GM23338 (cell line): Measurements from ENCODE around the gene CITED4. TPM values are rescaled to one million over a fixed set of nuclear protein-coding genes. Genes with fewer than 3 reads are reported as not detected.

Experiments used
- ATAC-seq: fragments of 200-7000 bp; cut with Tn5 transposase; 3 replicates; pipeline ENCODE4 v1.9.1; 2020
- DNase-seq: peaks from one replicate; pipeline ENCODE4 v3.0.0-alpha.2; 2015; ENCODE audit warnings: low spot score
- H2AFZ ChIP-seq: fragments of 200-600 bp; sonication (generic); 2 replicates; pipeline ENCODE4 v1.8.0; 2016; ENCODE audit warnings: antibody characterized with exemption, mild to moderate bottlenecking, moderate library complexity
- H3F3A ChIP-seq: fragments of 200-600 bp; sonication (generic); replicated peaks from 2 replicates; pipeline ENCODE4 v1.8.0; 2017; ENCODE audit warnings: antibody characterized with exemption, mixed run types, low read depth
- H3K27ac ChIP-seq: fragments of 200-600 bp; sonication (generic); 2 replicates; pipeline ENCODE4 v1.6.1; 2016; ENCODE audit warnings: low read depth
- H3K27me3 ChIP-seq: fragments of 200-600 bp; sonication (generic); 2 replicates; pipeline ENCODE4 v1.8.0; 2016; ENCODE audit warnings: mild to moderate bottlenecking, mixed run types, moderate library complexity; ENCODE audit not compliant: insufficient read depth
- H3K36me3 ChIP-seq: fragments of 200-600 bp; sonication (generic); 2 replicates; pipeline ENCODE4 v1.8.0; 2016; ENCODE audit warnings: mild to moderate bottlenecking; ENCODE audit not compliant: insufficient read depth
- H3K4me1 ChIP-seq: fragments of 200-600 bp; sonication (generic); 2 replicates; pipeline ENCODE4 v1.8.0; 2016; ENCODE audit warnings: mild to moderate bottlenecking, moderate library complexity; ENCODE audit not compliant: insufficient read depth
- H3K4me2 ChIP-seq: fragments of 200-600 bp; sonication (generic); 2 replicates; pipeline ENCODE4 v1.7.1; 2017; ENCODE audit warnings: mixed run types
- H3K4me3 ChIP-seq: fragments of 200-600 bp; sonication (generic); 2 replicates; pipeline ENCODE4 v1.6.1; 2016; ENCODE audit warnings: mixed run types
- H3K79me2 ChIP-seq: fragments of 200-600 bp; sonication (generic); replicated peaks from 2 replicates; pipeline ENCODE4 v1.8.0; 2017; ENCODE audit warnings: mild to moderate bottlenecking; ENCODE audit not compliant: insufficient read depth
- H3K9me2 ChIP-seq: fragments of 200-600 bp; sonication (generic); 2 replicates; pipeline ENCODE4 v1.8.0; 2017; ENCODE audit not compliant: insufficient read depth
- H4K20me1 ChIP-seq: fragments of 200-600 bp; sonication (generic); replicated peaks from 2 replicates; pipeline ENCODE4 v1.8.0; 2017; ENCODE audit warnings: mild to moderate bottlenecking; ENCODE audit not compliant: insufficient read depth
- H3K27ac Mint-ChIP-seq: 2 replicates; pipeline ENCODE4 v1.8.0; 2020; ENCODE audit warnings: inconsistent platforms, mild to moderate bottlenecking, moderate library complexity, mixed read lengths
- H3K27me3 Mint-ChIP-seq: 3 replicates; pipeline ENCODE4 v1.8.0; 2022; ENCODE audit warnings: low read depth, mild to moderate bottlenecking, moderate library complexity, mixed read lengths, inconsistent platforms; ENCODE audit not compliant: insufficient read depth, poor library complexity
- H3K36me3 Mint-ChIP-seq: 3 replicates; pipeline ENCODE4 v1.8.0; 2021; ENCODE audit warnings: low read depth, mild to moderate bottlenecking, inconsistent platforms, moderate library complexity, mixed read lengths
- H3K4me1 Mint-ChIP-seq: 3 replicates; pipeline ENCODE4 v1.8.0; 2020; ENCODE audit warnings: mild to moderate bottlenecking, inconsistent platforms, mixed read lengths
- H3K4me3 Mint-ChIP-seq: 3 replicates; pipeline ENCODE4 v1.8.0; 2021; ENCODE audit warnings: moderate library complexity, mild to moderate bottlenecking, inconsistent platforms, mixed read lengths
- H3K9me3 Mint-ChIP-seq: 3 replicates; pipeline ENCODE4 v1.8.0; 2020; ENCODE audit warnings: moderate library complexity, mild to moderate bottlenecking, inconsistent platforms, mixed read lengths
- CREB1 ChIP-seq: fragments of 250-450 bp; sonication (Bioruptor Pico); IDR thresholded peaks from 2 replicates; pipeline ENCODE4 v1.5.0; 2020; ENCODE audit warnings: low read depth, mild to moderate bottlenecking, moderate library complexity
- CTCF ChIP-seq, 2 experiments: fragments of 200-600 bp in 1 of 2; sonication (generic) in 1 of 2; conservative IDR thresholded peaks; 2 replicates each; pipeline versions ENCODE4 v1.5.1 to v1.6.1; 2016 to 2017; ENCODE audit warnings: antibody characterized with exemption in 2 of 2, low read depth in 2 of 2, mild to moderate bottlenecking in 2 of 2, moderate library complexity in 1 of 2
- ETS1 ChIP-seq: IDR thresholded peaks from 2 replicates; pipeline ENCODE4 v1.6.1; 2016; ENCODE audit warnings: antibody characterized with exemption
- EZH2 ChIP-seq: fragments of 200-600 bp; sonication (generic); IDR thresholded peaks from one replicate; pipeline ENCODE4 v1.8.0; 2017; ENCODE audit warnings: antibody characterized with exemption, mild to moderate bottlenecking, low read depth; ENCODE audit not compliant: unreplicated experiment
- EZH2phosphoT487 ChIP-seq: fragments of 200-600 bp; sonication (generic); IDR thresholded peaks from one replicate; pipeline ENCODE4 v1.8.1; 2018; ENCODE audit warnings: antibody characterized with exemption; ENCODE audit not compliant: unreplicated experiment
- JUNB ChIP-seq: IDR thresholded peaks from one replicate; pipeline ENCODE4 v1.6.1; 2016; ENCODE audit warnings: antibody characterized with exemption; ENCODE audit not compliant: unreplicated experiment
- NANOG ChIP-seq: IDR thresholded peaks from 2 replicates; pipeline ENCODE4 v1.6.1; 2016; ENCODE audit warnings: antibody characterized with exemption, borderline replicate concordance
- POLR2AphosphoS5 ChIP-seq: IDR thresholded peaks from 2 replicates; pipeline ENCODE4 v1.6.1; 2016; ENCODE audit warnings: antibody characterized with exemption, low read depth
- REST ChIP-seq: IDR thresholded peaks from one replicate; pipeline ENCODE4 v1.6.1; 2018; ENCODE audit warnings: antibody characterized with exemption; ENCODE audit not compliant: unreplicated experiment
- STAT1 ChIP-seq: IDR thresholded peaks from one replicate; pipeline ENCODE4 v1.6.1; 2016; ENCODE audit warnings: antibody characterized with exemption; ENCODE audit not compliant: unreplicated experiment
- ZNF114 ChIP-seq: fragments of 250-450 bp; sonication (Bioruptor Pico); IDR thresholded peaks from 2 replicates; pipeline ENCODE4 v1.5.0; 2020; ENCODE audit warnings: mild to moderate bottlenecking, moderate library complexity
- ZNF331 ChIP-seq: fragments of 250-450 bp; sonication (Bioruptor Pico); IDR thresholded peaks from 2 replicates; pipeline ENCODE4 v1.5.0; 2020; ENCODE audit warnings: low read depth, mild to moderate bottlenecking, moderate library complexity
- polyA plus RNA-seq: library from polyadenylated mRNA; unstranded; fragments of >200 nt; fragmentation: Nextera tagmentation; extraction: Ambion mirVana; gene quantifications from 2 replicates; pipeline ENCODE4 v1.2.1, GENCODE V29; 2016
- total RNA-seq: library from RNA; depleted of rRNA; stranded (reverse); fragments of >200 nt; shearing (Covaris generic); gene quantifications from 2 replicates; pipeline ENCODE4 v1.2.3, GENCODE V29; 2014

CITED4 gene
- total and polyA plus RNA-seq, 2 experiments from 2014 or later, result 2.9 to 18.7 TPM

DNA sequence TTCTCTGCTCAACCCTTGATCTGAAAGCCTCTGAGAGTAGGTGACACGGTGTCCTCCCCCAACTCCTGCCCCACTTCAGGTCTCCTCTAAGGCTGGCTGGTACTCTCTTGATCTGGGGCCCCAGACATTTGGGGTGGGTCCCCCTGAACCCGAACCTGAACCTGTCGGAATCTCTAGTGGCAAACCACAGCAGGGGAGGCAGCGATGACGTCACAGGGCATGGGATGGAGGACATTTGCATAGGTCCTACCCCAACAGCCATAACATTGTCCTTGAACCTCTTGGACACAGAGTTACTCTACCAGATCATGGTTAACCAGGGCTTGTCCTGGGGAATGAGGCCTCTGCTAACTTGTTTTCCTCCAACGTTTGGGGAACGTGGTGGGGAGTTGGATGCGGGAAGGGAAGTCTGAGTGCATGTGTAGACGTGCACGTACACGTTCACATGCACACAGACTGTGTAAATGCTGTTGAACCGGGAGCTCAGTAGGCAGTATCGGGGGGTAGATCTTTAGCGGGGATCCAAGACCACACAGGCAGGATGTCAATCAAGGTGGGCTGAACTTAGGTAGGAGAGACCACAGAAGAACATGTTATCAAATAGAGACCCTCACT is 32.4 kb downstream of the CITED4 start (continued):
- TF ChIP-seq REST (no peak), CTCF (conservative IDR thresholded peaks at IDR 0.05; ENCODE audit: low read depth in 2 of 2) (no peak), POLR2AphosphoS5 (no peak), EZH2 (no peak), STAT1 (no peak), ZNF331 (CRISPR knock-in tag) (no peak), NANOG (no peak)

DNA sequence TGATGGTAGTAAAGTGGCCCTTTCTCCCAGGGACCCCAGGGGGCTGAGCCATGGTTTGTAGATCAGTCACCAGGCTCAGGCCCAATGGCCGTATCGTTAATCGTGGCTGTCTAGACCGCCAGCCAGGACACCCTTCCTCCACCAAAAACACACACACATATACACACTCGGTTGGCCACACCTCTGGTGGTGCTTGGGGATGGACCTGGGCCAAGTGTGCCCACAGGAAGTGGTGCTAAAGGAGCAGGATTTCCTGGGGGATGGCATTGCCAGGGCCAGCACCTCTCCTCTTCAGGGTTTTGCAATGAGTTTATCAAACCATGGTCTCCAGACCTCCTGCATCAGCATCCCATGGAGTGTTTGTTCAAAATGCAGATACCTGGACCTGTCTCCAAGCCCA is 36.2 kb downstream of the CITED4 start:
- Mint-ChIP-seq H3K9me3 (no peaks in the 10 kb centered on the region), H3K4me1 (peaks cover 21% of the 10 kb centered on the region), H3K27ac (no peak overlapping the region; the same call in 1 of the 2 replicates), H3K36me3 (no peaks in the 10 kb centered on the region; the same call in 2 of the 3 replicates), H3K4me3 (no peak overlapping the region), H3K27me3 (peaks cover 13% of the 10 kb centered on the region)
- H3K9me2 ChIP-seq, result no peaks in the 10 kb centered on the region
- ATAC-seq (no peak), DNase-seq (no peak)
- peak overlapping the region; percentile 35; the same call in 1 of the 2 replicates for H3K4me2 ChIP-seq
- H4K20me1 ChIP-seq, result no peaks in the 10 kb centered on the region
- peaks cover 15% of the 10 kb centered on the region for H3K4me1 ChIP-seq
- H2AFZ ChIP-seq, result no peak overlapping the region
- no peaks in the 10 kb centered on the region for H3K36me3 ChIP-seq
- H3K27ac ChIP-seq, result no peak overlapping the region
- H3K79me2 ChIP-seq, result no peaks in the 10 kb centered on the region
- no peaks in the 10 kb centered on the region for H3F3A ChIP-seq
- H3K27me3 ChIP-seq, result no peaks in the 10 kb centered on the region
- no peak overlapping the region for H3K4me3 ChIP-seq
- TF ChIP-seq NANOG (no peak), EZH2phosphoT487 (no peak), CREB1 (CRISPR knock-in tag) (no peak), ETS1 (no peak), CTCF (conservative IDR thresholded peaks at IDR 0.05; ENCODE audit: low read depth in 2 of 2) (no peak), JUNB (no peak), REST (no peak), ZNF114 (CRISPR knock-in tag) (no peak), STAT1 (no peak)
